ENCODE data around the gene OR10AD1. TPM values are rescaled to one million over a fixed set of nuclear protein-coding genes. Genes with fewer than 3 reads are reported as not detected.
"Not testable (repeated sequence)": the region's sequence is repeated elsewhere in the genome, so short reads cannot be mapped to it uniquely, and the experiment has no call there.

Gene OR10AD1
- total RNA-seq: not detected in 2 replicates

- no peak for DNase-seq (ENCODE audit: low read depth, low spot score)
Observed at GRCh38 chr12:48203192-48203591, at the start of gene OR10AD1. Gene OR10AD1, minus strand, starts transcription at chr12:48203292. Its CDS starts 0 bp downstream, at chr12:48203292.

GRCh38 chr12:48247181-48247966 lies 44.3 kb upstream of the OR10AD1 start:
- DNase-seq (ENCODE audit: low read depth, low spot score): no peak

GRCh38 chr12:48237162-48237561 lies 34.1 kb upstream of the OR10AD1 start:
- no peak for DNase-seq (ENCODE audit: low read depth, low spot score)

GRCh38 chr12:48235796-48236333 lies 32.8 kb upstream of the OR10AD1 start:
- no peak for DNase-seq (ENCODE audit: low read depth, low spot score)

- not testable (repeated sequence) for DNase-seq (ENCODE audit: low read depth, low spot score)
Observed at GRCh38 chr12:48231169-48231958, 28.3 kb upstream of the OR10AD1 start.

- not testable (repeated sequence) for DNase-seq (ENCODE audit: low read depth, low spot score)
Observed at GRCh38 chr12:48224533-48224932, 21.4 kb upstream of the OR10AD1 start.

GRCh38 chr12:48221645-48222044 lies 18.6 kb upstream of the OR10AD1 start:
- no peak for DNase-seq (ENCODE audit: low read depth, low spot score)

GRCh38 chr12:48220701-48221100 lies 17.6 kb upstream of the OR10AD1 start:
- no peak for DNase-seq (ENCODE audit: low read depth, low spot score)

GRCh38 chr12:48219631-48220030 lies 16.5 kb upstream of the OR10AD1 start:
- no peak for DNase-seq (ENCODE audit: low read depth, low spot score)

GRCh38 chr12:48216785-48217184 lies 13.7 kb upstream of the OR10AD1 start:
- no peak for DNase-seq (ENCODE audit: low read depth, low spot score)

GRCh38 chr12:48209495-48209894 lies 6.4 kb upstream of the OR10AD1 start:
- DNase-seq (ENCODE audit: low read depth, low spot score): not testable (repeated sequence)

GRCh38 chr12:48202766-48203165 lies 326 bp downstream of the OR10AD1 start:
- no peak for DNase-seq (ENCODE audit: low read depth, low spot score)

GRCh38 chr12:48201516-48201915 lies 1.6 kb downstream of the OR10AD1 start:
- no peak for DNase-seq (ENCODE audit: low read depth, low spot score)

- no peak for DNase-seq (ENCODE audit: low read depth, low spot score)
Observed at GRCh38 chr12:48201091-48201490, 2.0 kb downstream of the OR10AD1 start.

GRCh38 chr12:48199774-48200221 lies 3.3 kb downstream of the OR10AD1 start:
- no peak for DNase-seq (ENCODE audit: low read depth, low spot score)

- DNase-seq (ENCODE audit: low read depth, low spot score): no peak
Observed at GRCh38 chr12:48198985-48199384, 4.1 kb downstream of the OR10AD1 start.

GRCh38 chr12:48198672-48198971 lies 4.5 kb downstream of the OR10AD1 start:
- no peak for DNase-seq (ENCODE audit: low read depth, low spot score)

- peak; percentile 77 for DNase-seq (ENCODE audit: low read depth, low spot score)
Observed at GRCh38 chr12:48197971-48198671, 5.0 kb downstream of the OR10AD1 start.

GRCh38 chr12:48197549-48197970 lies 5.5 kb downstream of the OR10AD1 start:
- no peak for DNase-seq (ENCODE audit: low read depth, low spot score)

GRCh38 chr12:48194799-48195201 lies 8.3 kb downstream of the OR10AD1 start:
- no peak for DNase-seq (ENCODE audit: low read depth, low spot score)

- no peak for DNase-seq (ENCODE audit: low read depth, low spot score)
Observed at GRCh38 chr12:48193623-48194022, 9.5 kb downstream of the OR10AD1 start.

- DNase-seq (ENCODE audit: low read depth, low spot score): no peak
Observed at GRCh38 chr12:48192861-48193260, 10.2 kb downstream of the OR10AD1 start.
